ENCODE measurements around the gene MCIDAS.

The MCIDAS gene

DNA sequence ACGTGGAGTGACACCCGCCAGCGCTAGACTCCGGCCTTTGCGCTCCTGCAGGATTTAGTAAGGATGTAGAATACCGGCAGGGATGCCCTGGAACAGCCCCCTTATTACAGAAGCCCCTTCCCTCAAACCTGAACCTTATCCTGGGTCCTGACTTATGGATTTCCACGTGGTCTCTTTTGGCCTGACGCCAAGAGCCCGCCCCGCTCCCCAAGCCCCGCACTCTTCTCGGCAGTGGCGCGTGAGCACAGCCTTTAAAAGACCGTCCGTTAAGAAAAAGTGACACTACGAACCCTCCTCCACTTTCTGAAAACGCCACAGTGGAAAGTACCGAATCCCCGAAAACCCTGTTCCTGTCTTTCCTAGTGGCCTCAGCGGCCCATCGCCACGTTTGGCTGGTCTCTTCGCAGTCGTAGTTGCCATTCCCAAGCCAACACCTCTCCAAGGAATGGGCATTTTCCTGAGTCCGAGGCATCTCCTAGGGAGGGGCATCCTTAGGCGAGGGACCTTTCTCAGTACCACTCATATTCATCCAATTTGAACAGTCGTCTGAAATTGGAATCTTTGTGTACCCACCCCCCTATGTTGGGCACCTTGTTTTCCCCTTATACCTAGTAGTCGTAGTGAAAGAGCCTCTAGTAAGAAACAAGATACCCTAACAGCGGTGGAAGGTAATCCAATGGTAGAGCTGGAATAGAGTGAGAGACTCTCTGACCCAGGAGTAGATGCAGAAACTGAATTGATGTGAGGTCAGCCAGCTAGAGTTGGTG is 732 bp upstream of the MCIDAS start:
- H3K4me3 ChIP-seq (ENCODE audit: low read depth, low read length): peak overlapping the region; percentile 36; the same call in 1 of the 2 replicates
- TF ChIP-seq, protein P1, sequence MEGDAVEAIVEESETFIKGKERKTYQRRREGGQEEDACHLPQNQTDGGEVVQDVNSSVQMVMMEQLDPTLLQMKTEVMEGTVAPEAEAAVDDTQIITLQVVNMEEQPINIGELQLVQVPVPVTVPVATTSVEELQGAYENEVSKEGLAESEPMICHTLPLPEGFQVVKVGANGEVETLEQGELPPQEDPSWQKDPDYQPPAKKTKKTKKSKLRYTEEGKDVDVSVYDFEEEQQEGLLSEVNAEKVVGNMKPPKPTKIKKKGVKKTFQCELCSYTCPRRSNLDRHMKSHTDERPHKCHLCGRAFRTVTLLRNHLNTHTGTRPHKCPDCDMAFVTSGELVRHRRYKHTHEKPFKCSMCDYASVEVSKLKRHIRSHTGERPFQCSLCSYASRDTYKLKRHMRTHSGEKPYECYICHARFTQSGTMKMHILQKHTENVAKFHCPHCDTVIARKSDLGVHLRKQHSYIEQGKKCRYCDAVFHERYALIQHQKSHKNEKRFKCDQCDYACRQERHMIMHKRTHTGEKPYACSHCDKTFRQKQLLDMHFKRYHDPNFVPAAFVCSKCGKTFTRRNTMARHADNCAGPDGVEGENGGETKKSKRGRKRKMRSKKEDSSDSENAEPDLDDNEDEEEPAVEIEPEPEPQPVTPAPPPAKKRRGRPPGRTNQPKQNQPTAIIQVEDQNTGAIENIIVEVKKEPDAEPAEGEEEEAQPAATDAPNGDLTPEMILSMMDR (IDR thresholded peaks at IDR 0.05; ENCODE audit: low read depth, low read length, missing control alignments): no peak
- DNase-seq (ENCODE audit: low read depth): no peak

DNA sequence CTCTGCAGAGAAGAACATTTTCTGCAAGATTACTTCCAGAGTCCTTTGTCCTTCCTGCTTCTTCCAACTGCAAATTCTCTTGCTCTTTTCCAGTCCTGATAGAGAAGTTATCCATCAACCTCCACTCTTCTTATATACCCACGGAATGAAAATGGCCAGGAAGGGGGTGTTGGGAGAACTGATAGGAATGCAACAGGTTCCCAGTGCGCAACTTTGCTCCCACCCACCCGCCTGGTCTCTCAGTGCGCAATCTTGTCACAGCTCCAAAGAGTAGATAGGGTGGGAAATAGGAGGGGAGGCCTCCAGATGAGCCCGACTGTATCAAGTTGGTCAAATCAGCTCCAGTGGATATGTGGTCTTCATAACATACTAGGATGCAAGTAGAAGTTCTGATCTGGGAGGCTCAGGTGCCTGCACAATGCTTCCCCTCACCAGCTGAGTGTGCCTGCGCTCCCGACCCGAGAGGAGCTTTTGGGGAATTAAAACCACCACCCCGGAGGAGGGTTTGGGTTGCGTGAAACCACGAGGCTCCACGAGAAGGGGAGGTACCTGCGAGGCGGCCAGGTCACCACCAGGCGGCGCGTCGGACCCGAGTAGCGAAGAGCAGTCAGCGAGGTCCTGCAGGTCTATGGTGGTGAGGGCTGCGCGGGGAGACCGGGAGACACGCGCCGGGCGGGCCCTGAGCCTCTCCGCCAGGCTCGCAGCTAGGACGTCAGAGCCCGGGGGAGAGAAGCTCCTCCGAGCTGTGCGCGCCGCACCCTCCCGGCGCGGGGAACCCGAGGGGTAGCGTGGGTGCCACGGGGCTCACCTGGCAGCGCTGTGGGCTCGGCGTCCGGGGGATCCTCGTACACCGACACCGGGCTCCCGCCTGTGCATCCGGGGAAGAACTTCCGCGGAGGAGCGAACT is 835 bp downstream of the MCIDAS start:
- peak overlapping the region; percentile 36 for H3K4me3 ChIP-seq (ENCODE audit: low read depth, low read length)
- no peak for DNase-seq (ENCODE audit: low read depth)
- TF ChIP-seq, protein P1 (IDR thresholded peaks at IDR 0.05; ENCODE audit: low read depth, low read length, missing control alignments): peak; percentile 84

GRCh38 chr5:55225346-55225745 is 1.8 kb downstream of the MCIDAS start:
- no peak overlapping the region for H3K4me3 ChIP-seq (ENCODE audit: low read depth, low read length)
- DNase-seq (ENCODE audit: low read depth): no peak
- TF ChIP-seq, protein P1 (IDR thresholded peaks at IDR 0.05; ENCODE audit: low read depth, low read length, missing control alignments): no peak

DNA sequence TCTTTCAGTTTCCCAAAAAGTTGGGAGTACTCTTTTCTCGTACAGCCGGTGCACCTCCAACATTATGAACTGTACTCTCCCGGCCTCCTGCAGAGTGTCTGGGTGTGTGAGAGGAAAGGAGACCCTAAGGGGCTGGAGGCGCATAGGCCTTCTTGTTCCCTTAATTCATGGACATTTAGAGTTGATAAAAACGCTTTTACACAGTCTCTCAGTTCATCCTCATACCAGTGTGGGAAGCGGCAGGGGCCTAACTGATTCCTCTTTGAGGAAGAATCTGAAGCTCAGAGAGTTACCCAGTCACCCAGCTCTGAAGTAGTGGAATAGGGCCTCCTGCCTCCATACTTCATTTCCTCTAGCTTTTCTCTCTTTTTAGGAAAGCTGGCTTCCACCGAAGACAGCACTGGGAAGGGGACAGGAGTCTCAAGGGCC is 3.3 kb downstream of the MCIDAS start:
- no peak overlapping the region for H3K4me3 ChIP-seq (ENCODE audit: low read depth, low read length)
- TF ChIP-seq, protein P1 (IDR thresholded peaks at IDR 0.05; ENCODE audit: low read depth, low read length, missing control alignments): no peak
- DNase-seq (ENCODE audit: low read depth): no peak

GRCh38 chr5:55222985-55223811 is 3.9 kb downstream of the MCIDAS start:
- DNase-seq (ENCODE audit: low read depth): no peak
- TF ChIP-seq, protein P1 (IDR thresholded peaks at IDR 0.05; ENCODE audit: low read depth, low read length, missing control alignments): no peak
- no peak overlapping the region for H3K4me3 ChIP-seq (ENCODE audit: low read depth, low read length)

- TF ChIP-seq, protein P1 (IDR thresholded peaks at IDR 0.05; ENCODE audit: low read depth, low read length, missing control alignments): no peak
- no peak for DNase-seq (ENCODE audit: low read depth)
- H3K4me3 ChIP-seq (ENCODE audit: low read depth, low read length): no peak overlapping the region
These were observed 4.8 kb downstream of the MCIDAS start for GRCh38 chr5:55222092-55222984.

Measured in GM12864 (cell line).